ENCODE results near the gene LY86.

The LY86 gene

DNA sequence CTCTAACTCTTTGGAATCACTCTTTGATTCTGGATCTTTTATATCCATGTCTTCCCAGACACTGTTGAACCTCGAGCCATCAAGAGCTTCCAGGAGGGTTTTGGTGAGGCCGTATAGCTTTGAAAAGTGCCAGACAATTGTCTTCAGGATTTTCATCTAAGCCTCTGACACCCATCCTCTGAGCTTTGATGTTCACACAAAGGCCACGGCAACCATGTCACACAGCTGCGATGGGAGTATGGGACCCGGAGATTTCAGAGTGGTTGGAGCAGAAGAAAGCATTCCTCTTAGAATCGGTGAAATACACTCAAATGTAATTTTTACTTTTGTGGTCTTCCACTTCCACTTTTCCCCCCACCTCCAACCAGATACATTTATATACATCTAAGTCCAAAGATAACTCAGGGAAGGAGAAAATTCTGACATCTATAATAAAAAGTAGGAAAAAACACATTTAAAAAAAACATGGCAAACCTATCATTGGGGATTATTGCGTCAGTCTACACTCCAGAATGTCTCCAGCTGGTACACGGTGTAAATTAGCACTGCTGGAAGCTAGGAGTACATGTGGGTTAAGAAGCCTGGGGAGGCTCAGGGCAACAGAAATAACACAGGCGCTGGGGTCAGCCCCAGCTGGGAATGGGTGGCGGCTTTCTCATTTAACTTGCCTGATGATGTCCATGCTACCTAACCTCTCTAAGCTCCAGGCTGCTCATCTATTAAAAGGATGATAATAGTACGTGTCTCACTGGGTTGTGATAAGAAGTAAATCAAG is 92.7 kb downstream of the LY86 start:
- no peak for DNase-seq (ENCODE audit: low read depth in 2 of 2, low spot score in 1 of 2)

DNA sequence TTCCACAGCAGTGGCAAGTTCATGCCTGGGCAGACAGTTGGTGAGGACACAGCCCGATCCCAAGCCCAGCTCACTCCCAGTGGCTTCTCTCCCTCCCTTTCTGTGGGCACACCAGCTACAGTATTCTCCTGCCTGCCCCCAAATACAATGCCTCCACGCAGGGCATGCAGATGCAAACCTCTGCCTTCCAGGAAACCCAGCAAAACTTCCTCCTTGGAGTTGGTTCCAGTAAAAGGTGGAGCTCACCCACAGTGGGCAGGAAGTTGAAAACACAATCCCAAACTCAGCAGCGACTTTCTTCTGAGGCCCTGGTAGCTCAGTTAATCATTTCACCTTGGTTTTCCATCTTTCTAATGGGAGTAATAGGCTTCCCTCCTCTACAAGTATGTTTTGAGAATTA is 93.7 kb downstream of the LY86 start:
- no peak for DNase-seq (ENCODE audit: low read depth in 2 of 2, low spot score in 1 of 2)

DNA sequence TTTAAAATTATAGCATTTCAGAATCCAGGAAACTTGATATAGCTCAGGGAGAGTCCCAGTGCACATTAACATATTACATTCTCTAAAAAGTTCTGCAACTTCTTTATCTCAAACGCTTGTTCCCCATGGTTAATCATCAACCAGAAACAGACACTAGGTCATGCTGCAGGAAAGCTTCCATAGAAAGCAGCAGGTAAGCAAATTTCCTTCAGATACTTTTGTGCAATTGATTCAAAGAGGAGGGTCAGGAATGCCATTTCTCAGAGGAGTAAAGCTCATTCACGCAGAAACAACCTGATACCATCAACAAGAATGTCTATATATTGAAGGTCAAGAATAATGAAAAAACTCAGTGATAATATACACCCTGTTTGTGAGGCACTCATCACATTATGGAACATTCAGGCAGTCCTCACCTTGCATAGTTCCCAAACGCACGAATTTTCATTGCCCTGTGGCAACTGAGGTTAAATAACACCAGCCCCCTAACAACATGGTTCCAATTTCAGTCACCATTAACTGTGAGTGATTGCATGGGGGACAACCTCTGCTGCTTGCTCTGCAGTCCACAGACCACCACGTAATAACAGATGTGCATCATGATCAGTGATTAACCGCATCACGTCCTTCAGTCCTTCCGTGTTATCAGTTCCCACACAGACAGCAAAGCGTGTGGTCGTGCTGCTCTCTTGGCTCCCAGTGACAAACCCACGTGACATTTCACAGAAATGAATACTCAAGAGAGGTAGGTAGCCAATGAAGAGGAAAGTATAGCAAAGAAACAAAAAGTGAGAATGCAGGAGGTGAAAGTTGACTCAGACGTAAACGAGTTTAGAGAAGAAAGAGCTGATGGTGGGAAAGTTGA is 95.7 kb downstream of the LY86 start:
- DNase-seq (ENCODE audit: low read depth in 2 of 2, low spot score in 1 of 2), result no peak

- DNase-seq (ENCODE audit: low read depth in 2 of 2, low spot score in 1 of 2), result no peak
Observed at GRCh38 chr6:6685249-6686040, 96.9 kb downstream of the LY86 start.

- no peak for DNase-seq (ENCODE audit: low read depth in 2 of 2, low spot score in 1 of 2)
Observed at GRCh38 chr6:6686176-6686575, 97.7 kb downstream of the LY86 start.

GRCh38 chr6:6686748-6687601 is 98.5 kb downstream of the LY86 start:
- DNase-seq (ENCODE audit: low read depth in 2 of 2, low spot score in 1 of 2), result no peak

DNA sequence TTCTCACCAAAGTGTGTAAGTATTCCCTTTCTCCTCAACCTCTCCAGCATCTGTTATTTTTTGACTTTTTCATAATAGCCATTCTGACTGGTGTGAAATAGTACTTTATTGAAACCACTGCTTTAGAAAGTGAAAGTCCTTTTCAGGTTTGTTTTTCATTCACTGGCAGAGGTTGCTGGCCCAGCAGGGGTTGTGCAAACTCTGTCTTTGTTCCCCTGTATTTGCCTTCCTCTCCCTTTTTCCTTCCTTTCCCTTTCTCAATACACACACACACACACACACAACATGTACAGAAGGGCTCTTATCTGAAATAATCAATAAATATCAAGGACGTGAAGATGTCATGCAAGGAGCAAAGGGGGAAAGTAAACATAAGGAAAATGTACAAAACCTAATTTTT is 99.8 kb downstream of the LY86 start:
- no peak for DNase-seq (ENCODE audit: low read depth in 2 of 2, low spot score in 1 of 2)

GRCh38 chr6:6688951-6689350 is 100.4 kb downstream of the LY86 start:
- DNase-seq (ENCODE audit: low read depth in 2 of 2, low spot score in 1 of 2), result no peak

GRCh38 chr6:6689400-6690143 is 101.1 kb downstream of the LY86 start:
- DNase-seq (ENCODE audit: low read depth in 2 of 2, low spot score in 1 of 2), result no peak

GRCh38 chr6:6690144-6690483 is 101.6 kb downstream of the LY86 start:
- no peak for DNase-seq (ENCODE audit: low read depth in 2 of 2, low spot score in 1 of 2)

- no peak for DNase-seq (ENCODE audit: low read depth in 2 of 2, low spot score in 1 of 2)
Observed at GRCh38 chr6:6694368-6694780, 105.9 kb downstream of the LY86 start.

DNA sequence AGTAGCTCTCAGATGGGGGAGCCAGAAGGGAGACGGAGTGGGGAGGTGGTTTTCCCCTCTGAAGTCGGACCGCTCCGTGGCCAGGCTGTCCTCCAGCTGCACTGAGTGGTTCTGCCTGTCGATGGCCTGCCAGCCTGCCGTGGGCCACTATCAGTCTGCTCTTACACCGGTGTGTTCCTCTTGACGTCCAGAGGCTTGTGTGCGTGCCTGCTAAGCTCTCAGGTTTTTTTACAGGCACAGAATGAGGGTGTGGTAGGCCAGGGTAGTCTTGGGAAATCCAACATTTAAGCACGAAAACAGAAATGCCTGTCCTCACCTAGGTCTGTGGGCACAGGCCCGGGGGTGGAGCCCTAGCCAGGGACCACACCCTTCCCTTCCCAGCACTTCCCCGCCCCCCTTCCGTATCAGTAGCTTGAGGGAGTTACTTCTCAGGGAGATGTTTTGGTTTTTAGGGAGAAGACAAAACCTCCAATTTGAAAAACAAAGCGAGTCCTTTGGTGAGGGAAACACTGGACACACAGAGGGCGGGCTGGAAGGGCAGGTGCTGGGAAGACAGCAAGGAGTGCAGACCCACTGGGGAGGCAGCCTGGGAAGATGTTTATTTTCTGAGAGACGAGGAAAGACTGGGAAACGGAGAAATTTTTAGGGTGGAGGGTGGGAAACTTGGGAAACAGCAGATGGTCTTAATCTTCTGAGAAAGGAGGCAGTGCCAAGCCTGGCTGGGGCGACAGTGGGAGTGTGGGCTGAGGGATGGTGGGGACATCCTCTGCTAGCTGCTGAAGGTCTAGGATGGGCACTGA is 106.5 kb downstream of the LY86 start:
- DNase-seq (ENCODE audit: low read depth in 2 of 2, low spot score in 1 of 2), result no peak

GRCh38 chr6:6695625-6696276 is 107.2 kb downstream of the LY86 start:
- no peak for DNase-seq (ENCODE audit: low read depth in 2 of 2, low spot score in 1 of 2)

DNA sequence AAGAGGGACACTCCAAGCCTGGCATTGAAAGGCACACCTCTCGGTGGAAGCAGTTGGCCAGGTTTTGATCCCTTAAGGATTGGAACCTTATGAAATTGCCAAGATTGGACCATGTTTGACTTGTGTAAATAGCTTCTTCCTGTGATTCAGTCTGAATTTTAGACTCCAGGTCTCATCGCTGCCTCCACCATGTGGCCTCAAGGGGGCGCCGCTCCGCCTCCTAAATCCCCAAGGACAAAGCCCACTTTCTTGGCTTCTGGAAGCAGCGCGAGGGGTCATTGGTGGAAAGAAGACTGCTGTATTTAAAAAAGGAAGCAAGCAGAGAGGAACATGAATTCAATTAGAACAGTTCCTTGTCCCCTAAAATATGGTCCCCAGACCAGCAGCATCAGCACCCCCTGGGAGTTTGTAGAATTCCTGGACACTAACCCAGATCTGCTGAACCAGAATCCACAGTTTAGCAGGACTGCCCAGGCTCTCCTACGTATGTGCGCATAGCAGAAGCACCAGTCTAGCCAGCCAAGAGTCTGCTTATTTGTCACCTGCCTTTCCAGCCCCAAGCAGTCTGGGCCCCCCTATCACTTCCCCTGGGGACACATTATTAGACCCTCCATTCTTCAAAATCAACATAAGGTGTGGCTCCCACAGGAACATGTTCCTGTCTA is 108.5 kb downstream of the LY86 start:
- no peak for DNase-seq (ENCODE audit: low read depth in 2 of 2, low spot score in 1 of 2)

DNA sequence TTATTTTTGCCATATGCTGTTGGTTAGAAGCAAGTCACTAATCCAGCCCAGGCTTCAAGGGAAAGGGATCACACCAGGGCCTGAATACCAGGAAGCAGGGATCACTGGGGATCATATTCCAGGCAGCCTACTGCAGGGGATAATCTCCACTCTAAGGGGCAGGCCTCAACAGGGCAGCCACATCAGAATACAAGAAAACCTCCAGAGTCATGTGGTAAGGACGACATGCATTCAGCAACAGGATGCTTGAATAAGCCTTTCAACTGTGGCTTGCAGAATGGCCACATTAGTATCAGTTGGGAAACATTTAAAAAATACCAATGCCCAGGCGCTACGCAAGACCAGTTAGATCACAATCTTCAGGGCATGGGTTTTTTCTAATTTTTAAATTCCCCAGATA is 109.1 kb downstream of the LY86 start:
- DNase-seq (ENCODE audit: low read depth in 2 of 2, low spot score in 1 of 2), result no peak

DNA sequence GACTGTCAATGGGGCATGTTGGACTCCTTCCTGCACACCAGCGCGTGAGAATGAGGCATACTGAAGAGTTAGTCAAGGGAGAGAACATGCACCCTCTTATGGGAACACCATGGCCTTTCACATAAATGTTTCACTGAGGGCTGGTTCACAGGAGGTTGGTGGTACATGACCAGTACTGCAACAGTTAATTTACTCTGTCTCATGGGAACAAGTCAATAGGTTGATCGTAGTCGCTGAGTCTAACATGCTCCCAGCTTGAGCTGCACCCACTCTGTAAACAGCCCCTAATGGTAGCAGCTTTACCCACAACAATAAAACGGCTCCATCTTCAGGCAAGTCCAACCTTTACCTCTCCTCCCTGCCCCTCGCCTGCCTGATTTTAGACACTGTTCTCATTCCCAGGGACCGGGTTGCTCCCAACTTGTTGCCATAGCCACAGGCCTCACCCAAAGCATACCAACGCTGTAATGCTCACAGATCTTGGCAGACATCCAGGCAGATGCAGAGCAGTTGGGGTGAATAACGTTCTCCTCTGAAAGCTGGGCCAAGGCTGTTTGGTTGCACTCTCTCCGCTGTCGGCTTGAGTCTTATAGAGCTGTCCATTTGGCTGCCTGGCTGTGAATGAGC is 111.3 kb downstream of the LY86 start:
- DNase-seq (ENCODE audit: low read depth in 2 of 2, low spot score in 1 of 2), result no peak

GRCh38 chr6:6700407-6701270 is 112.1 kb downstream of the LY86 start:
- no peak for DNase-seq (ENCODE audit: low read depth in 2 of 2, low spot score in 1 of 2)
